GM21515 (cell line): ENCODE data around the gene TMEM248.
A peak's percentile ranks its signal among the peaks of the same experiment; 100 is the strongest.
"Not testable (repeated sequence)": the region's sequence is repeated elsewhere in the genome, so short reads cannot be mapped to it uniquely, and the experiment has no call there.

Experiments used
- ATAC-seq: cut with Tn5 transposase; IDR thresholded peaks from one replicate; pipeline ENCODE4 v1.9.1; 2021; ENCODE audit not compliant: unreplicated experiment

TMEM248 gene

GRCh38 chr7:66908598-66908997 is 12.4 kb upstream of the TMEM248 start:
- not testable (repeated sequence) for ATAC-seq

GRCh38 chr7:66910789-66911188 is 10.2 kb upstream of the TMEM248 start:
- no peak for ATAC-seq

- not testable (repeated sequence) for ATAC-seq
Observed at GRCh38 chr7:66911191-66911590, 9.8 kb upstream of the TMEM248 start.

- ATAC-seq, result no peak
Observed at GRCh38 chr7:66912195-66912594, 8.8 kb upstream of the TMEM248 start.

GRCh38 chr7:66913118-66914037 is 7.6 kb upstream of the TMEM248 start:
- no peak for ATAC-seq

- not testable (repeated sequence) for ATAC-seq
Observed at GRCh38 chr7:66917904-66918303, 3.1 kb upstream of the TMEM248 start.

- ATAC-seq, result no peak
Observed at GRCh38 chr7:66919304-66919703, 1.7 kb upstream of the TMEM248 start.

GRCh38 chr7:66919704-66920103 is 1.3 kb upstream of the TMEM248 start:
- ATAC-seq, result no peak

GRCh38 chr7:66920256-66920655 is 769 bp upstream of the TMEM248 start:
- no peak for ATAC-seq

- ATAC-seq, result peak; percentile 5
Observed at GRCh38 chr7:66921396-66921917, 432 bp downstream of the TMEM248 start.

- ATAC-seq, result no peak
Observed at GRCh38 chr7:66921918-66922486, 977 bp downstream of the TMEM248 start.

GRCh38 chr7:66925255-66925654 is 4.2 kb downstream of the TMEM248 start:
- ATAC-seq, result no peak

GRCh38 chr7:66927348-66927948 is 6.4 kb downstream of the TMEM248 start:
- no peak for ATAC-seq

- no peak for ATAC-seq
Observed at GRCh38 chr7:66928388-66928787, 7.4 kb downstream of the TMEM248 start.

- no peak for ATAC-seq
Observed at GRCh38 chr7:66929165-66929564, 8.1 kb downstream of the TMEM248 start.

- no peak for ATAC-seq
Observed at GRCh38 chr7:66929935-66930334, 8.9 kb downstream of the TMEM248 start.

GRCh38 chr7:66930341-66930740 is 9.3 kb downstream of the TMEM248 start:
- ATAC-seq, result no peak

- ATAC-seq, result no peak
Observed at GRCh38 chr7:66933469-66933868, 12.4 kb downstream of the TMEM248 start.

- ATAC-seq, result no peak
Observed at GRCh38 chr7:66937940-66938339, 16.9 kb downstream of the TMEM248 start.

GRCh38 chr7:66939325-66939724 is 18.3 kb downstream of the TMEM248 start:
- ATAC-seq, result no peak

- no peak for ATAC-seq
Observed at GRCh38 chr7:66946545-66946944, 25.5 kb downstream of the TMEM248 start.
